ENCODE measurements around the gene STAT5B. TPM values are rescaled to one million over a fixed set of nuclear protein-coding genes. Genes with fewer than 3 reads are reported as not detected.
A peak's percentile ranks its signal among the peaks of the same experiment; 100 is the strongest.

Gene STAT5B
- total RNA-seq, 2 experiments from 2014 or later: 128 to 129 TPM

DNA sequence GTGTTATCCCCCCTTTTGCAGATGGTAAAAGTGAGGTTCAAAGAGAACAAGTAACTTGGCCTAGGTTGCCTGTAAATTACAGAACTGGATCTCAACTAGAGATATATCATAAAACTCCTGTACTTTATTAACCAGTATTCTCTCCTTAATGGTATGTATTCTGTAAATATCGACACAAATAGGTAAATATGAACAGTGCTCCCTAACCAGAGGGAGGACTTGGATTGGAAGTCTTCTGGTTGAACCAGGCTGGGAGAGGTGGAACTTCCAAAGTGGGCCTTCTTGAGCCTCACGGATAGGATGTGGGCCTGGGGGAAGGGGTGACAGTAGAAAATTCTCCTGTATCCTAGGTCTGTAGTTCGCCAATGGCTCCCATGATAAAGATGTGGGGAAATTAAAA lies 19.8 kb upstream of the STAT5B start:
- Mint-ChIP-seq H3K4me3 (no peak overlapping the region), H3K27ac (no peak overlapping the region), H3K4me1 (ENCODE audit: low read depth) (peaks cover 29% of the 10 kb centered on the region), H3K27me3 (no peaks in the 10 kb centered on the region), H3K9me3 (no peaks in the 10 kb centered on the region), H3K36me3 (ENCODE audit: low read depth) (peaks cover 62% of the 10 kb centered on the region)
- TF ChIP-seq, protein P1, sequence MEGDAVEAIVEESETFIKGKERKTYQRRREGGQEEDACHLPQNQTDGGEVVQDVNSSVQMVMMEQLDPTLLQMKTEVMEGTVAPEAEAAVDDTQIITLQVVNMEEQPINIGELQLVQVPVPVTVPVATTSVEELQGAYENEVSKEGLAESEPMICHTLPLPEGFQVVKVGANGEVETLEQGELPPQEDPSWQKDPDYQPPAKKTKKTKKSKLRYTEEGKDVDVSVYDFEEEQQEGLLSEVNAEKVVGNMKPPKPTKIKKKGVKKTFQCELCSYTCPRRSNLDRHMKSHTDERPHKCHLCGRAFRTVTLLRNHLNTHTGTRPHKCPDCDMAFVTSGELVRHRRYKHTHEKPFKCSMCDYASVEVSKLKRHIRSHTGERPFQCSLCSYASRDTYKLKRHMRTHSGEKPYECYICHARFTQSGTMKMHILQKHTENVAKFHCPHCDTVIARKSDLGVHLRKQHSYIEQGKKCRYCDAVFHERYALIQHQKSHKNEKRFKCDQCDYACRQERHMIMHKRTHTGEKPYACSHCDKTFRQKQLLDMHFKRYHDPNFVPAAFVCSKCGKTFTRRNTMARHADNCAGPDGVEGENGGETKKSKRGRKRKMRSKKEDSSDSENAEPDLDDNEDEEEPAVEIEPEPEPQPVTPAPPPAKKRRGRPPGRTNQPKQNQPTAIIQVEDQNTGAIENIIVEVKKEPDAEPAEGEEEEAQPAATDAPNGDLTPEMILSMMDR (IDR thresholded peaks at IDR 0.05): no peak
- no peak for DNase-seq
- no peak for ATAC-seq
- ChIA-PET POLR2A (interaction anchor here (1.0 to 10.6 kb wide), 5 partner anchors 8 to 90 kb away, joined by 3 to 136 read pairs (median 3); no protein-coding TSS in a partner anchor), CTCF (interaction anchor here (0.6 to 2.0 kb wide), 4 partner anchors 13 to 107 kb away, joined by 3 to 6 read pairs (median 5); no protein-coding TSS in a partner anchor)
- intact Hi-C loops (cut with micrococcal nuclease): no loop called here

DNA sequence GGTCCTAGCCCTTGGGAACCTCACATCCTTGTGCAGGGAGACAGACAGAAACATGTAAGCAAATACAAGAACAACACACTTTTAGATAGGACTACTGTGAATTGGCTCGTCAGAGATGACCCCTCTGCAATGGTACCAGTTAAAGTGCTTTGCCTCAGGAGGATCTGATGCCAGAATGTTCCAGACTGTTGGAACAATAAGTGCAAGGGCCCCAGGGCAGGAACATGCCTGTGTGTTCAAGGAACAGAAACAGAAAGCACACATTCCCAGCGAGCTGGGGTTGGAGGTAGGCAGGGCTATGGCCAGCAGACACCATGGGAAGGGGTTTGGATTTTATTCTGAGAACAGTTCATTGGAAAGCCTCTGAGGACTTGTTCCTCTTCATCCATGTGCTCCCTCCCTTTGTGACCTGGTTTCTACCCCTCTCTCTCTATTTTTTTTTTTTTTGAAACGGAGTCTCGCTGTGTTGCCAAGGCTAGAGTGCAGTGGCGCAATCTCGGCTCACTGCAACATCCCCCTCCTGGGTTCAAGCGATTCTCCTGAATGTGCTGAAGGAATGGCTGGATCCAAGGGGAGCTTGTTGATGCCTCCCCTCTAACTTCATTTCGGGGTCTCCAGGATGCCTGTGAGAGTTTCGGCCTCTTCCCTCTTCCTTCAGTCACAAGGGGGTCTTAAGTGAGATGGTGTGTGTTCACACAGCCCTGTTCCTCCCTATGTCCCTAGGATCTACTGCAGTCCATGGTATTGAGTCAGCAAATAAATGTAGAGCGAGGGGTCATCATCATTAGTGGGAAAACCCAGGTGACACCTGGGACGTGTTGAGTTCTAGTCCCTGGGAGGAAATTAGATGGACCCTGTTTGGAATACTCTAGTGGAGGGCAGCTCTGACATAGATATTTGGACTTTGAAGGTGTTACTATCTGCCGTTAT lies 18.5 kb upstream of the STAT5B start:
- H3K9me3 Mint-ChIP-seq: no peaks in the 10 kb centered on the region
- H3K27ac Mint-ChIP-seq: peak overlapping the region; percentile 74
- H3K4me3 Mint-ChIP-seq: no peak overlapping the region
- ATAC-seq (no peak), DNase-seq (no peak)
- peaks cover 40% of the 10 kb centered on the region for H3K4me1 Mint-ChIP-seq (ENCODE audit: low read depth)
- ChIA-PET CTCF (interaction anchor here (1.0 to 2.0 kb wide), 3 partner anchors 28 to 72 kb away, joined by 6 read pairs; no protein-coding TSS in a partner anchor), POLR2A (interaction anchor here (0.7 to 10.6 kb wide), 7 partner anchors 10 to 108 kb away, joined by 3 to 136 read pairs (median 3); no protein-coding TSS in a partner anchor)
- intact Hi-C loops (cut with micrococcal nuclease): no loop called here
- H3K27me3 Mint-ChIP-seq: no peaks in the 10 kb centered on the region
- H3K36me3 Mint-ChIP-seq (ENCODE audit: low read depth): peaks cover 71% of the 10 kb centered on the region
- TF ChIP-seq, protein P1 (IDR thresholded peaks at IDR 0.05): no peak

- POLR2A ChIA-PET: interaction anchor here (1.0 to 10.6 kb wide), 4 partner anchors 13 to 97 kb away, joined by 3 to 136 read pairs (median 3); partner anchors contain the start of gene STAT3
- Mint-ChIP-seq H3K27me3 (no peaks in the 10 kb centered on the region), H3K27ac (peak overlapping the region; percentile 92), H3K4me1 (ENCODE audit: low read depth) (peaks cover 49% of the 10 kb centered on the region), H3K9me3 (no peaks in the 10 kb centered on the region), H3K4me3 (peak overlapping the region; percentile 80), H3K36me3 (ENCODE audit: low read depth) (peaks cover 67% of the 10 kb centered on the region)
- DNase-seq (no peak), ATAC-seq (no peak)
- CTCF ChIA-PET: interaction anchor here (1.6 to 3.2 kb wide), 2 partner anchors 19 to 68 kb away, joined by 5 to 32 read pairs; no protein-coding TSS in a partner anchor
- TF ChIP-seq, protein P1 (IDR thresholded peaks at IDR 0.05): no peak
- intact Hi-C loops (cut with micrococcal nuclease): no loop called here
These were observed 14.9 kb upstream of the STAT5B start for GRCh38 chr17:42291129-42291528.

DNA sequence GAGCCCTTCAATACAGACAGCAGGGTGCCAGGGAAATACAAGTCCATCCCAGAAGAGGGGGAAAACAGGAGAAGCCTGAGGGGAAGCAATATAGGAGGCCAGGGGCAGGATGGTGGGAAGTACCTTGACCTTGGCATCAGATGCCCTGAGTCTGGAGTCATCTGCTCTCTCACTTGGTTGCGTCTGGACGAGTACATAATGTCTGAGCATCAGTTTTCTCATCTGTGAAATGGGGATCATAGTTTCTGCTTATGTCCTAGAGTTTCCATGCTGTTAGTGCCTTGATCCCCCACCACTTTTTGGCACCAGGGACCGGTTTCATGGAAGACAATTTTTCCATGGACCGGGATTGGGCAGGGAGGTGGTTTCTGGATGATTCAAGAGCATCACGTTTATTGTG lies 14.4 kb upstream of the STAT5B start:
- no peak for DNase-seq
- TF ChIP-seq, protein P1 (IDR thresholded peaks at IDR 0.05): no peak
- Mint-ChIP-seq H3K9me3 (no peaks in the 10 kb centered on the region), H3K27ac (peak overlapping the region; percentile 92), H3K27me3 (no peaks in the 10 kb centered on the region), H3K4me1 (ENCODE audit: low read depth) (peaks cover 52% of the 10 kb centered on the region), H3K36me3 (ENCODE audit: low read depth) (peaks cover 64% of the 10 kb centered on the region), H3K4me3 (peak overlapping the region; percentile 80)
- intact Hi-C loops (cut with micrococcal nuclease): no loop called here
- ATAC-seq: no peak
- CTCF ChIA-PET: interaction anchor here (1.0 to 3.2 kb wide), 4 partner anchors 18 to 109 kb away, joined by 3 to 32 read pairs (median 6); no protein-coding TSS in a partner anchor
- POLR2A ChIA-PET: interaction anchor here (1.2 to 10.6 kb wide), 7 partner anchors 8 to 98 kb away, joined by 3 to 136 read pairs (median 7); partner anchors contain the start of genes STAT3 and STAT5B

Data from activated CD8-positive, alpha-beta T cell treated with anti-CD3 and anti-CD28 coated beads for 36 hours (primary cell).